GM18909 (cell line): ENCODE results near the gene IHH.

ENCODE experiments used
- ATAC-seq: cut with Tn5 transposase; IDR thresholded peaks from one replicate; pipeline ENCODE4 v1.9.1; 2021; ENCODE audit warnings: mild to moderate bottlenecking; ENCODE audit not compliant: unreplicated experiment, poor library complexity

The IHH gene

DNA sequence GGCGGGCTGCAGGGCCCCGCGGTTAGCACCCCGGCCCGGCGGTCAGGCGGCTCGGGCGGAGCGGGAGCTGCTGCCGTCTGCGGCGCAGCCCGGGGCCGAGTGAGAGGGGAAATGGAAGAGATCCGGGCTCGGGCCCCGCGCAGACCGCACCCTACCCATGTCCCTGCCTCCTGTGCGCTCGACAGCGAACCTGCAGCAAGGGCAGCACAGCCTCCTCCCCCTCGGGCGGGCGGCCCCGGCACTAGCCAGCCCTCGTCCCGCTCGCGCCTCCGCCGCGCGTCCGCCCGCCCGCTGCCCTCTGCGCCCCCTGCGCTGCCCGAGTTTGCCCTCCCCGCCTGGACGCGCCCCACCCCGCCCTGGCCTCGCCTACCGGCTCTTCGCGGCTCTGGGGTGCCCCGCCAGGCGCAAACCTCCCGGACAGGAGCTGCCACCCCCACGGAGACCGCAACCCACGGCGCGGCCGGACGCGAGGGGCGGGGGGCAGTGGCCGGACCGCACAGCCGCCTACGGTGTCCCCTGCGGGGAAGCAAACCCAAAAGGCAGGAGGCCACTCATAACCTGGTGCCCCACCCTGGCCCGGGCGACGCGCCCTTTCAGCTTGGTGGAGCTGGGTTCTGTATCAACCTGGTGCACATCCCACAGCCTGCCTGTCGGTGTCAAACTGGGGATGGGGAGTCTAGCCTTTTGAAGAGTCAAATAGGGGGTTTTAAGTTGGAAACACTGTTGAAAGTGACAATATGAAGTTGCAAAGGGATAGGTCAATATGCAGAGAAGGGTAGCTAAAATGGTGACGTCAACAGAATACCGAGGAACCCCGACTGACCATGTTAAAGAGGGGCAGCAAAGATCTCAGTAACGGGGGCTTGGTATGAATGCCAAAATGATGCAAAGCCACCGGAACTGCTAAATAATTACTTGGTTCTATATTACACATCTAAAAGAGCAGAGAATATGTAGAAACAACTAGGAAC, at the start of gene IHH:
Gene IHH (minus strand): TSS at position 101 of the 971 bp plus-strand sequence. CDS start 454 bp downstream, outside the sequence.
- no peak for ATAC-seq

- no peak for ATAC-seq
Measured at GRCh38 chr2:219109471-219109870, 48.8 kb upstream of the IHH start.

- no peak for ATAC-seq
Measured at GRCh38 chr2:219107758-219108157, 47.0 kb upstream of the IHH start.

DNA sequence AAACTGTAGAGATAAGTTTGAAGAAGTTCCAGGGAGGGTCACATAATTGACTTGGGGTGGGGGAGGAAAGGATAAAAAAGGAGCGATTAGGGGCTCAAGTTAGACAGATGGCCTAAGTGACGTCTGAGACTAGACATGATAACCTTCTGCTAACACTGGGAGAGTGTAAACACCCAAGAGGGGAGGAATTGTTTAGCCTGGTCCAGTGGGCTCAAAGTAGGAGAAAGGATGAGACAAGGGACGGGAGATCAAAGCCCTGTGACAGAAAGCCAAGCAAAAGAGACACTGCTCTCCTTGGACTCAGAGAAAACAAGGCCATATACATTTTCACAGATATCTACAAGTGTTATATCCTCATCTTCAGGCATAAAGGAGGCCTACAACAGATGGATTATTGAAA, 45.5 kb upstream of the IHH start:
- ATAC-seq = no peak

GRCh38 chr2:219104107-219105035, 43.6 kb upstream of the IHH start:
- ATAC-seq = no peak

DNA sequence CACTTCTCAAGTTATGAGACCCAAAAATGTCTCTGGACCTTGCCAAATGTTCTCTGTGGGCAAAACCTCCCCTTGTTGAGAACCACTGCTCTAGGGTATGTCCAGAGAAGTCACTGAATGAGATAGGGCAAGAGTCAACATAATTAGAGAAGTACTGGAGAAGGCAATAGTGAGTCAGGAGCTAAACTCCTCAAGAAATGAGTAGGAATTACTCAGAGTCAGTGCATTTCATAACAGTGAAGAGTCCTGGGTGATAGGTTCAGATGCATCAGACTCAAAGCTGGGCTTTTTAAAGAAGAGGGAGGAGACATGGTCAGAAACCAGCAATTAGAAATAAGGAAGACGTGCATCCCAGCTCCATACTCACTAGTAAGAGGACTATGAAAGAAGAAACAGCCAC, 38.6 kb upstream of the IHH start:
- ATAC-seq = no peak

DNA sequence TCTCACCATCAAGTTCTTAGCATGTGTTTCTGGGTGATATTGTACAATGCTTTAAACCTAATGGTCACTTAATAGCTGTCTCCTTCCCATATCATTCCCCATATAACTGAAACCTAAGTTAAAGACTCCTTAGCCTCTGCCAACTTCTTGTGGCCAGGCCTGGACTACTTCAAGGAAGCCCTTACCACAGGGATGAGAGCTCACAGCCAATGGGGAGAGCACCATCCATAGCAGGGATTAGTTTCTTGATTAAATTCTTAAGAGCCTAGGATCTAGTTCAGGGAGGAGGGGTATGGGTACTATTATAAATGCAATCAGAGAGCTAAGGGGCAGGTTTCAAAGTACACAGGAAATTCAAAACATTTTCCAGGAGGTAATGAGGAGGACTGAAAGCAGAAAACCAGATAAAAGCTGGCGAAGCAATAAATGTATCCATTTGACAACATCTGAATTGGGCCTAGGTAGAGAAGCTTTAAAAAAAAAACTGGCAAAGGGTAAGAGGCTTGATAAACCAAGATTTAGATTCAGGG, 34.8 kb upstream of the IHH start:
- ATAC-seq = no peak

DNA sequence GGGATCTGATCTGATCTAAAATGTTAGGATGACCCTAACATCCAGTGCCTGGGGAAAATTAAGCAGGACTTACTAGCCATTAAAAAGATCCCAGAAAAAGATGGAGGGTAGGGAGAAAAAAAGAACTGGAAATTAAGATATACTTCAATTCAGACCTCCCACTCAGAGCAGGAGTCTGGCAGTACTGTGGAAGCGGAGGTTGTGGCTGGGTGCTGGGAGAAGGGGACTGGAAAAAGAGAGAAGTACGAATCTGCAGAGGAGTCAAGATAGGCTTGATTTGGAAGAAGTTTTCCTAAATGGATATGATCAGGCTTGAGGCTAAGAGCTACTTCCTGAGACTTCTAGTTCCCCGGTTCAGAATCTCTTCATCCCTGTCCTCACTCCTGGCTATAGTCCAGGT, 33.5 kb upstream of the IHH start:
- no peak for ATAC-seq

DNA sequence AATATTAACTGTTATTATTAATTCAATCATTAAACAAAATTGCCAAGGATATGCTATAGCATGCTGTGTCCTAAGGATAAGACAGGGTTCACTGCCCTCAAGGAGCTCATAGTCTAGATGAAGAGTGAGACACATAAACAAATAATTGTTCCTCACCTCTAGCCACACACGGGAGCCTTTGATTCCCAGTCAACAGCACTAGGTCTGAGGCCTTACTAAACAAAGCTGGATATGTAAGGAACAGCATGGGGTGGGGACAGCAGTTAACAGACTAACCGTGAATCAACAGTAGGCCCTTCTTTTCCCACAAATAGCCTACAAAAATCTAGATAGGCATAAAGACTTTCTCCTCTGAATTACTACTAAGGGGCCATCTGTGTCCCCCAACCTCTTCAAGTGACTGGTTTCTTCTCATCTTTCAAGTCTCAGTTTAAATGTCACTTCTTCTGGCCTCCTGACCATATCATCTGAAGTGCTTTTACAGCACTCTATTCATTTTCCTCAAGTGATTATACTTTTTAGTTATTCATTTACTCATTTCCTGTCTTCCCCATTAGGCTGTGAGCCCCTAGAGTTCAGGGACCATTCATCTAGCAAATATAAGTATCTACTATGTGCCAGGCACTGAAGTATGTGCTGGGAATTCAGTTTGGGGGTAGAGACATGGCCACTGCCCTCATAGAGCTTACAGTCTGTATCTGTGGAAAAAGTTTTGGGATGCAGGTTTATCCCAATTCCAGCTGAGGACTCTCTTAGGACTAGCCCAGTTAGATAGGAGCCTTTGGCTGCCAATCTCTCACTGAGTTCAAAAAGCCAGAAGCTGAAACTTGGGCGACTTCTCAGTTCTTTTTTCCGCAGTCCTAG, 29.9 kb upstream of the IHH start:
- ATAC-seq = no peak

DNA sequence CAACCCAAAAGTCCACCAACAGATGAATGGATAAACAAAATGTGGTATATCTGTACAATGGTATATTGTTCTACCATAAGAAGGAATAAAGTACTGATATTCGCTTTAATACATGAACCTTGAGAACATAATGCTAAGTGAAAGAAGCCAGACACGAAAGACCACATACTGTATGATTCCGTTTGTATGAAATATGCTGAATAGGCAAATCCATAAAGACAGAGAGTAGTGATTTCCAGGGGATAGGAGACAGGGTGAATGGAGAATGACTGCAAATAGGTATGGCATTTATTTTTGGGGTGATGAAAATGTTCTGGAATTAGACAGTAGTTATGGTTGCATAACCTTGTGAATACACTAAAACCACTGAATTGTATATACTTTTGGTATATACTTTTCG, 28.6 kb upstream of the IHH start:
- ATAC-seq = no peak

DNA sequence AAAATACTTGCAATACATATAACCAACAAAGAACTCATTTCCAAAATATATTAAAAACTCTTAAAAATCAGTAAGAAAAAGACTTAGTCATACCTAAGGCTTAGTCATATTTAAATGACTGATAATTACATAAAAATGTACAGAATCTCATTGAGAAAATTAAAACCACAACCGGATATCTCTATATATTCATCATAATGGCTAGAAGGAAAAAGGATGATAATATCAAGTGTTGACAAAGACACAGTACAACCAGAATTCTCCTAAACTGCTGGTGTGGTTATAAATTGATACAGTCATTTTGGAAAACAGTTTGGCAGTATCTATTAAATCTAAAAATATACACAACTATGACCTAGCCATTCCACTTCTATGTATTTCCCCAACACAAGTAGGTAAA, 27.1 kb upstream of the IHH start:
- ATAC-seq = no peak

DNA sequence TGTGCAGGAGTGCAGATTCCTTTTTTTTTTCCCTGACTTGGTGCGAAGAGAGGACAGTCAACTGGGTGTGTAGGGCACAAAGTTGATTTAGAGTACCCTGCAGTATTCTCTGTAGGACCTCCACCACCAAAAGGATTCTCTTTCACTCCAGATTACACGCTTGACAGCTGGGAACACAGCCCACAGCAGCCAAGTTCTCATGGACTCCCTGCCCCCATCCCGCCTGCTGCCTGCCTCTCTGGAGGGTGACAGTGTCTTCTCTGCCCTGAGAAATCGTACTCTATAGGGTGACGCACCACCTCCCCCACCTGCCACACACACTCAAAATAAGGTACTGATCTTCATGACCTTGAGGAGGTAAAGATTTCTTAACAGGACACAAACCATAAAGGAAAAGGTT, 26.6 kb upstream of the IHH start:
- ATAC-seq = no peak

DNA sequence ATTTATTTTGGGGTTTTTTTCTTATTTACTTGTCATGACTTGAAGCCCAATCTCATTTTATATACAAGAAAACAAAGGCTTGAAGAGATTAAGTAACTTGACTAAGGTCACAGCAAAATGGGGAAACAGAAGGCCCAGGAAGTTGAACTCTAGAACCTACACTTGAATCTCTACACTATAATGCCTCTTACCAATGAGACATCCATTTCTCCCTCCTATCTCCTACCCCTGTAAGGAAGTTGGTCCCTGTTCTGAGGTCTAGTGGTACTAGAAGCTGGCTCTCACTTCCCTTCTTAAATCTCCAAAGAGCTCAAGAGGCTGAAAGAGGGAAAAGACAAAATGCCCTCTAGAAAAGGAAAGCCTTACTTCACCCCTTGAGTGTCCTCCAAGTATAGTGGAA, 25.5 kb upstream of the IHH start:
- ATAC-seq = no peak

GRCh38 chr2:219084791-219085190, 24.1 kb upstream of the IHH start:
- ATAC-seq = no peak

- ATAC-seq = no peak
Measured at GRCh38 chr2:219082332-219082958, 21.7 kb upstream of the IHH start.

GRCh38 chr2:219081701-219082331, 21.1 kb upstream of the IHH start:
- ATAC-seq = no peak

GRCh38 chr2:219081096-219081495, 20.4 kb upstream of the IHH start:
- no peak for ATAC-seq

- no peak for ATAC-seq
Measured at GRCh38 chr2:219079417-219079816, 18.7 kb upstream of the IHH start.

DNA sequence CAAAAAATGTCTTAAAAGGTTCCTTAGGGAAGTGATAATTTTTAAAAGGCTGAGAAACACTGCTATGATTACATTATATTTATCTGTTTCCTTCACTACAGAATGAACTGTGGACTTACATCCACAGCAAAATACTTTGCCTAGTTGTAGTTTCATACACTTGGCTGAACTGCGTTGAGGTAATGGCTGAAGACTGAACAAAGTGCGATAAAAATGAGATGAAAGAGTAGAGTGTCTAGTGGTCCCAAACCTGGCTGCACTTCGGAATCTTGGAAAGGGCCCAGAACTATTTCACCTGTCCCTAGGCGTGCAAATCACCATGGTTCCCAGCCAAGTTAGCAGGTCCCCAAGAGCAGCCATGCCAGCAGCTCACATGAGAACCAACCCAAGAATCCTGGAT, 18.2 kb upstream of the IHH start:
- ATAC-seq = no peak
